GM21723 (cell line): ENCODE results near the gene NKPD1.

Source experiments
- ATAC-seq: cut with Tn5 transposase; IDR thresholded peaks from one replicate; pipeline ENCODE4 v1.9.1; 2021; ENCODE audit warnings: mild to moderate bottlenecking, moderate library complexity; ENCODE audit not compliant: unreplicated experiment

The NKPD1 gene

GRCh38 chr19:45119582-45119981 is 41.2 kb downstream of the NKPD1 start:
- no peak for ATAC-seq

- peak; percentile 47 for ATAC-seq
Observed at GRCh38 chr19:45118591-45119355, 42.0 kb downstream of the NKPD1 start.

- peak; percentile 4 for ATAC-seq
Observed at GRCh38 chr19:45118106-45118505, 42.7 kb downstream of the NKPD1 start.

- peak; percentile 2 for ATAC-seq
Observed at GRCh38 chr19:45117671-45118070, 43.1 kb downstream of the NKPD1 start.

- peak; percentile 41 for ATAC-seq
Observed at GRCh38 chr19:45117167-45117594, 43.6 kb downstream of the NKPD1 start.

GRCh38 chr19:45115809-45116615 is 44.8 kb downstream of the NKPD1 start:
- no peak for ATAC-seq

- no peak for ATAC-seq
Observed at GRCh38 chr19:45114116-45114515, 46.7 kb downstream of the NKPD1 start.

GRCh38 chr19:45113628-45114027 is 47.2 kb downstream of the NKPD1 start:
- ATAC-seq = no peak

- ATAC-seq = no peak
Observed at GRCh38 chr19:45112111-45112827, 48.5 kb downstream of the NKPD1 start.
